Neural cell (in vitro differentiated cells): ENCODE results near the gene OS9. TPM values are rescaled to one million over a fixed set of nuclear protein-coding genes. Genes with fewer than 3 reads are reported as not detected.

ENCODE experiments used
- H2AFZ ChIP-seq: fragments of 200-600, 300-800 bp; sonication (generic), shearing (Covaris generic); 2 replicates; pipeline ENCODE4 v1.6.0; 2014; ENCODE audit warnings: low read depth, mild to moderate bottlenecking, antibody characterized with exemption, low read length, moderate library complexity
- H3F3A ChIP-seq: fragments of 200-600 bp; shearing (Covaris generic); 2 replicates; pipeline ENCODE4 v1.6.1; 2016; ENCODE audit warnings: mild to moderate bottlenecking, moderate library complexity, mixed read lengths, antibody characterized with exemption, low read length; ENCODE audit not compliant: insufficient read depth, poor library complexity, severe bottlenecking
- H3K27ac ChIP-seq: fragments of 200-600, 300-800 bp; sonication (generic), shearing (Covaris generic); 2 replicates; pipeline ENCODE4 v1.5.1; 2014; ENCODE audit warnings: mild to moderate bottlenecking, low read length, moderate library complexity
- H3K27me3 ChIP-seq: fragments of 300-800, 200-600 bp; sonication (generic), shearing (Covaris generic); 2 replicates; pipeline ENCODE4 v1.6.0; 2014; ENCODE audit warnings: mild to moderate bottlenecking, low read depth, low read length, moderate library complexity; ENCODE audit not compliant: insufficient read depth
- H3K36me3 ChIP-seq: fragments of 300-800, 200-600 bp; sonication (generic), shearing (Covaris generic); 2 replicates; pipeline ENCODE4 v1.5.1; 2014; ENCODE audit warnings: mild to moderate bottlenecking, antibody characterized with exemption, low read length, moderate library complexity; ENCODE audit not compliant: insufficient read depth
- H3K4me2 ChIP-seq: fragments of 300-800, 200-600 bp; sonication (generic), shearing (Covaris generic); 2 replicates; pipeline ENCODE4 v1.6.0; 2014; ENCODE audit warnings: mild to moderate bottlenecking, low read length
- H3K4me3 ChIP-seq: fragments of 300-800, 200-600 bp; sonication (generic), shearing (Covaris generic); 2 replicates; pipeline ENCODE4 v1.5.1; 2014; ENCODE audit warnings: mild to moderate bottlenecking, low read length, moderate library complexity
- H3K79me2 ChIP-seq: fragments of 200-600 bp; shearing (Covaris generic); replicated peaks from 2 replicates; pipeline ENCODE4 v1.6.0; 2014; ENCODE audit warnings: mild to moderate bottlenecking, low read length, moderate library complexity; ENCODE audit not compliant: insufficient read depth
- H3K9ac ChIP-seq: fragments of 300-800, 200-600 bp; sonication (generic), shearing (Covaris generic); 2 replicates; pipeline ENCODE4 v1.6.1; 2016; ENCODE audit warnings: mild to moderate bottlenecking, low read length, mixed read lengths
- H3K9me2 ChIP-seq: fragments of 200-600 bp; shearing (Covaris generic); 2 replicates; pipeline ENCODE4 v1.6.1; 2016; ENCODE audit warnings: mild to moderate bottlenecking, low read length, mixed read lengths; ENCODE audit not compliant: insufficient read depth
- H3K9me3 ChIP-seq: fragments of 200-600, 300-800 bp; sonication (generic), shearing (Covaris generic); 2 replicates; pipeline ENCODE4 v1.6.1; 2016; ENCODE audit warnings: mild to moderate bottlenecking, mixed run types, low read length, moderate library complexity, mixed read lengths
- H4K20me1 ChIP-seq: fragments of 200-600 bp; shearing (Covaris generic); 2 replicates; pipeline ENCODE4 v1.6.1; 2016; ENCODE audit warnings: mild to moderate bottlenecking, mixed run types; ENCODE audit not compliant: insufficient read depth
- CTCF ChIP-seq: fragments of 450-650 bp; IDR thresholded peaks from 2 replicates; pipeline ENCODE4 v1.5.1; 2014; ENCODE audit warnings: antibody characterized with exemption, mild to moderate bottlenecking, moderate library complexity; ENCODE audit not compliant: poor library complexity, severe bottlenecking
- EP300 ChIP-seq: fragments of 450-650 bp; conservative IDR thresholded peaks from 2 replicates; pipeline ENCODE4 v1.6.1; 2014; ENCODE audit warnings: antibody characterized with exemption, mild to moderate bottlenecking, moderate library complexity; ENCODE audit not compliant: poor library complexity, severe bottlenecking
- EZH2 ChIP-seq: fragments of 200-600, 300-800 bp; shearing (Covaris generic), sonication (generic); IDR thresholded peaks from 2 replicates; pipeline ENCODE4 v1.6.1; 2014; ENCODE audit warnings: antibody characterized with exemption, low read length, borderline replicate concordance, mild to moderate bottlenecking; ENCODE audit not compliant: insufficient read depth, poor library complexity, severe bottlenecking
- MXI1 ChIP-seq: fragments of 450-650 bp; conservative IDR thresholded peaks from 2 replicates; pipeline ENCODE4 v1.6.1; 2014; ENCODE audit warnings: antibody characterized with exemption, mild to moderate bottlenecking; ENCODE audit not compliant: poor library complexity, severe bottlenecking
- POLR2AphosphoS5 ChIP-seq: IDR thresholded peaks from 2 replicates; pipeline ENCODE4 v1.6.1; 2012
- RAD21 ChIP-seq: fragments of 450-650 bp; conservative IDR thresholded peaks from 2 replicates; pipeline ENCODE4 v1.6.1; 2014; ENCODE audit warnings: antibody characterized with exemption, mild to moderate bottlenecking, moderate library complexity
- REST ChIP-seq: IDR thresholded peaks from 2 replicates; pipeline ENCODE4 v1.6.1; 2012; ENCODE audit warnings: borderline replicate concordance
- SMC3 ChIP-seq: fragments of 450-650 bp; conservative IDR thresholded peaks from 2 replicates; pipeline ENCODE4 v1.6.1; 2014; ENCODE audit warnings: antibody characterized with exemption, mild to moderate bottlenecking, moderate library complexity; ENCODE audit not compliant: poor library complexity
- TAF1 ChIP-seq: IDR thresholded peaks from 2 replicates; pipeline ENCODE4 v1.6.1; 2012; ENCODE audit warnings: low read depth
- polyA plus RNA-seq: library from polyadenylated mRNA; depleted of rRNA; stranded (reverse); fragments of >200 nt; gene quantifications from 2 replicates; pipeline ENCODE4 v1.2.3, GENCODE V29; 2014

The OS9 gene
- polyA plus RNA-seq, 1 donor from 2014 or later: 248 TPM

- no peak for TF ChIP-seq EP300
- no peak for TF ChIP-seq POLR2AphosphoS5
- TF ChIP-seq EZH2: no peak
- TF ChIP-seq SMC3: no peak
- TF ChIP-seq REST: no peak
- TF ChIP-seq RAD21: no peak
- no peak for TF ChIP-seq CTCF
- no peak for TF ChIP-seq MXI1
- no peak for TF ChIP-seq TAF1
- Histone ChIP-seq H3K27ac (peak overlapping the region; percentile 87), H3K9me3 (no peaks in the 10 kb centered on the region), H3K4me3 (peak overlapping the region; percentile 85), H3K79me2 (peaks cover 27% of the 10 kb centered on the region), H3F3A (no peaks in the 10 kb centered on the region), H4K20me1 (no peaks in the 10 kb centered on the region), H3K27me3 (no peaks in the 10 kb centered on the region), H3K9ac (peak overlapping the region; percentile 95), H2AFZ (peak overlapping the region; percentile 62), H3K36me3 (peaks cover 7% of the 10 kb centered on the region), H3K4me2 (peak overlapping the region; percentile 100), H3K9me2 (no peaks in the 10 kb centered on the region)
Observed at GRCh38 chr12:57751432-57751787, 57.5 kb downstream of the OS9 start.

GRCh38 chr12:57751788-57752667 is 58.1 kb downstream of the OS9 start, which contains the start of gene CDK4:
Gene CDK4 (minus strand): TSS chr12:57752310. CDS start chr12:57751717, 593 bp downstream.
- peak; percentile 93 for TF ChIP-seq MXI1
- TF ChIP-seq RAD21: no peak
- peak; percentile 89 for TF ChIP-seq EP300
- TF ChIP-seq TAF1: peak; percentile 90
- peak; percentile 18 for TF ChIP-seq SMC3
- peak; percentile 84 for TF ChIP-seq POLR2AphosphoS5
- TF ChIP-seq EZH2: no peak
- peak; percentile 40 for TF ChIP-seq REST
- TF ChIP-seq CTCF: peak; percentile 13
- Histone ChIP-seq H3K79me2 (peaks cover 27% of the 10 kb centered on the region), H3K4me3 (peak within 1 kb of the TSS; percentile 85), H4K20me1 (no peaks in the 10 kb centered on the region), H3K36me3 (peaks cover 5% of the 10 kb centered on the region), H3K9me3 (no peaks in the 10 kb centered on the region), H3K27ac (peak within 1 kb of the TSS; percentile 87), H2AFZ (peak within 1 kb of the TSS; percentile 62), H3K9ac (peak within 1 kb of the TSS; percentile 95), H3K9me2 (no peaks in the 10 kb centered on the region), H3K27me3 (no peaks in the 10 kb centered on the region), H3F3A (no peaks in the 10 kb centered on the region), H3K4me2 (peak within 1 kb of the TSS; percentile 100)
